DMS 273 treated with DMSO at 0.1 percent for 48 hours (cell line): ENCODE results near the gene TTLL3.
A peak's percentile ranks its signal among the peaks of the same experiment; 100 is the strongest.

Source experiments
- DNase-seq: peaks from one replicate; lab custom pipeline; 2025; lab: John Stamatoyannopoulos, UW

The TTLL3 gene

GRCh38 chr3:9806688-9807589 is 3.1 kb upstream of the TTLL3 start:
- DNase-seq: peak; percentile 70

- DNase-seq: no peak
Observed at GRCh38 chr3:9807981-9808344, 2.1 kb upstream of the TTLL3 start.

- no peak for DNase-seq
Observed at GRCh38 chr3:9808345-9809037, 1.6 kb upstream of the TTLL3 start.

- peak; percentile 29 for DNase-seq
Observed at GRCh38 chr3:9809239-9809614, 835 bp upstream of the TTLL3 start.

- DNase-seq: no peak
Observed at GRCh38 chr3:9810433-9810770, 340 bp downstream of the TTLL3 start.

GRCh38 chr3:9810846-9811245 is 784 bp downstream of the TTLL3 start:
- DNase-seq: no peak

GRCh38 chr3:9812870-9813483 is 2.9 kb downstream of the TTLL3 start:
- DNase-seq: no peak

GRCh38 chr3:9815986-9816385 is 5.9 kb downstream of the TTLL3 start:
- DNase-seq: no peak

GRCh38 chr3:9817436-9817835 is 7.4 kb downstream of the TTLL3 start:
- DNase-seq: no peak

- no peak for DNase-seq
Observed at GRCh38 chr3:9818666-9819335, 8.7 kb downstream of the TTLL3 start.

GRCh38 chr3:9820543-9820942 is 10.5 kb downstream of the TTLL3 start:
- DNase-seq: no peak

GRCh38 chr3:9820946-9821345 is 10.9 kb downstream of the TTLL3 start:
- DNase-seq: no peak

- DNase-seq: no peak
Observed at GRCh38 chr3:9825451-9826040, 15.5 kb downstream of the TTLL3 start.

GRCh38 chr3:9826815-9827573 is 16.9 kb downstream of the TTLL3 start:
- no peak for DNase-seq

- DNase-seq: no peak
Observed at GRCh38 chr3:9828801-9829755, 19.0 kb downstream of the TTLL3 start.

- no peak for DNase-seq
Observed at GRCh38 chr3:9831253-9831652, 21.2 kb downstream of the TTLL3 start.

- no peak for DNase-seq
Observed at GRCh38 chr3:9833078-9833477, 23.0 kb downstream of the TTLL3 start.

- DNase-seq: no peak
Observed at GRCh38 chr3:9834520-9835380, 24.7 kb downstream of the TTLL3 start.
